GM12865 (cell line): ENCODE results near the gene OR2H2.

Source experiments
- DNase-seq: peaks from one replicate; pipeline ENCODE4 v3.0.0; 2010; ENCODE audit warnings: low read depth
- H3K4me3 ChIP-seq: 2 replicates; pipeline ENCODE4 v1.5.1; 2011; ENCODE audit warnings: mild to moderate bottlenecking, low read depth, low read length, control low read depth
- CTCF ChIP-seq: IDR thresholded peaks from 2 replicates; pipeline ENCODE4 v1.5.1; 2011; ENCODE audit warnings: low read length, control low read depth, low read depth, inconsistent platforms; ENCODE audit not compliant: insufficient read depth; ENCODE audit errors: missing control alignments

The OR2H2 gene

DNA sequence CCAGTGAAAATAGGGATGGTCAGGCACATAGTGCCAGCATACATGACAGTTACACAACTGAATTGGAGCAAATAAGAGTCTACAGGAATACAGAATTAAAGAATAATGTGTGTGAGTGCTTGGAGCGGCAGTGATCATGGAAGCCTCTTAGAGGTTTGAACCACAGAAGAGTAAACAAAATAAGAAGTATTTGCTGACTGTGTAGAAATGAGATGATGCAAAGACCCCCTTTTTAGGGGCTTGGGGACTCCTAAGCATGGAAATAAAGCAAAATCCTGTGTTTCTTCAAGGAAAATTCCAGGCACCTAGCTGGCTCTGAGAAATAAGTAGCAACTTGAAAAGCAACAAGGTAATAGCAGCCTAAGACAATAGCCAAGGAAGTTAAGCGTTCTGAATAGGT lies 6.8 kb downstream of the OR2H2 start:
- no peak for TF ChIP-seq CTCF
- no peak for DNase-seq
- H3K4me3 ChIP-seq: no peak overlapping the region

GRCh38 chr6:29593199-29593855 lies 8.4 kb downstream of the OR2H2 start:
- DNase-seq: no peak
- TF ChIP-seq CTCF: no peak
- no peak overlapping the region for H3K4me3 ChIP-seq

- H3K4me3 ChIP-seq: no peak overlapping the region
- no peak for DNase-seq
- no peak for TF ChIP-seq CTCF
Observed at GRCh38 chr6:29596381-29596900, 11.5 kb downstream of the OR2H2 start.

GRCh38 chr6:29597184-29597583 lies 12.3 kb downstream of the OR2H2 start:
- DNase-seq: no peak
- no peak overlapping the region for H3K4me3 ChIP-seq
- no peak for TF ChIP-seq CTCF

DNA sequence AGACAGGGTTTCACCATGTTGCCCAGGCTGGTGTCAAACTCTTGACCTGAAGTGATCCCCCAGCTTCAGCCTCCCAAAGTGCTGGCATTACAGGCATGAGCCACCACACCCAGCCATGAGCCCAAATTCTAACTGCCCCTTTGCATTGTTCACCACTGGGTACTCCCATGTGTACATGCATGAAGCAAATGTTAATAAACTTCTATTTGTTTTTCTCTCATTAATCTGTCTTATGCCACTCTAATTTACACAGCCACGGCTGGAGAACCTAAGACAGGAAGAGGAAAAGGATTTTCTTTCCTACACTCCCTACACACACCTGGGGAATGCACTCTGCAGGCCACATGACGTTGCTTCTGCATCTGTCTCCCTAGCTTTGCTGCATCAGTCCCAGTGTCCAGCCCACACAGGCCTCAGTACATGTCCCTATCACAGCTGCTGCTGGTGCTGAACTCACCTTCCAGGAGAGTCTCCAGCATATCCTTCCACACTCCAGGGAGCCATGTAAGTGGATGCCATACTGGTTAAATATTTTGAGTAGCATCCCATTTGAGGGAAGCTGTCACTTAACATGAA lies 13.3 kb downstream of the OR2H2 start:
- no peak for TF ChIP-seq CTCF
- no peak overlapping the region for H3K4me3 ChIP-seq
- no peak for DNase-seq

- no peak overlapping the region for H3K4me3 ChIP-seq
- TF ChIP-seq CTCF: peak; percentile 11
- DNase-seq: peak; percentile 16
Observed at GRCh38 chr6:29602564-29603361, 17.8 kb downstream of the OR2H2 start.
